ENCODE results near the gene PCSK2. TPM values are rescaled to one million over a fixed set of nuclear protein-coding genes. Genes with fewer than 3 reads are reported as not detected.

The PCSK2 gene
- total and polyA plus RNA-seq, 12 donors: 0.32 to 47.6 (median 5.3) TPM

GRCh38 chr20:17518339-17519052 lies 291.7 kb downstream of the PCSK2 start:
- TF ChIP-seq CTCF (IDR thresholded peaks at IDR 0.05) (no peak), POLR2A (IDR thresholded peaks at IDR 0.05) (no peak)
- WGBS, 4 donors: 75 to 79% (median 76%) methylated on average over 14 of the region's 14 CpGs
- H3K36me3 ChIP-seq (replicated peaks in 1 of 2): no peaks in the 10 kb centered on the region
- no peaks in the 10 kb centered on the region for H3K9me3 ChIP-seq (replicated peaks in 1 of 3)
- intact Hi-C loops (cut with DNase I): no loop called here
- DNase-seq: peak in 5 of 7 donors; percentile 44 to 76 (median 58)
- no peak overlapping the region for H3K27ac ChIP-seq
- no peaks in the 10 kb centered on the region for H3K4me1 ChIP-seq (replicated peaks in 1 of 2)
- H3K4me3 ChIP-seq: no peak overlapping the region
- H3K27me3 ChIP-seq: no peaks in the 10 kb centered on the region

- no peaks in the 10 kb centered on the region for H3K9me3 ChIP-seq (replicated peaks in 1 of 3)
- no peaks in the 10 kb centered on the region for H3K4me1 ChIP-seq (replicated peaks in 1 of 2)
- DNase-seq: no peak
- H3K27ac ChIP-seq: no peak overlapping the region
- H3K36me3 ChIP-seq (replicated peaks in 1 of 2): no peaks in the 10 kb centered on the region
- no peaks in the 10 kb centered on the region for H3K27me3 ChIP-seq
- 80 to 90% (median 86%) methylated on average over 7 of the region's 7 CpGs for WGBS, 4 donors
- intact Hi-C loops (cut with DNase I): no loop called here
- no peak overlapping the region for H3K4me3 ChIP-seq
- TF ChIP-seq POLR2A (IDR thresholded peaks at IDR 0.05) (no peak), CTCF (IDR thresholded peaks at IDR 0.05) (no peak)
These were observed 292.9 kb downstream of the PCSK2 start for GRCh38 chr20:17519606-17520285.

- TF ChIP-seq CTCF (IDR thresholded peaks at IDR 0.05) (no peak), POLR2A (IDR thresholded peaks at IDR 0.05) (no peak)
- no peak overlapping the region for H3K27ac ChIP-seq
- H3K27me3 ChIP-seq: no peaks in the 10 kb centered on the region
- no peaks in the 10 kb centered on the region for H3K9me3 ChIP-seq (replicated peaks in 1 of 3)
- no peak for DNase-seq
- intact Hi-C loops (cut with DNase I): no loop called here
- no peaks in the 10 kb centered on the region for H3K36me3 ChIP-seq (replicated peaks in 1 of 2)
- 53 to 54% (median 53%) methylated on average over 3 of the region's 3 CpGs for WGBS, 4 donors
- H3K4me1 ChIP-seq (replicated peaks in 1 of 2): no peaks in the 10 kb centered on the region
- no peak overlapping the region for H3K4me3 ChIP-seq
These were observed 293.7 kb downstream of the PCSK2 start for GRCh38 chr20:17520583-17520982.

- WGBS, 4 donors: 73 to 93% (median 77%) methylated on average over 3 of the region's 3 CpGs
- TF ChIP-seq CTCF (IDR thresholded peaks at IDR 0.05) (no peak), POLR2A (IDR thresholded peaks at IDR 0.05) (no peak)
These were observed 295.7 kb downstream of the PCSK2 start for GRCh38 chr20:17522528-17522927.

More at GRCh38 chr20:17522528-17522927, 295.7 kb downstream of the PCSK2 start:
- Histone ChIP-seq H3K27me3 (no peaks in the 10 kb centered on the region), H3K36me3 (replicated peaks in 1 of 2) (no peaks in the 10 kb centered on the region), H3K4me1 (replicated peaks in 1 of 2) (no peaks in the 10 kb centered on the region), H3K9me3 (replicated peaks in 1 of 3) (no peaks in the 10 kb centered on the region), H3K4me3 (no peak overlapping the region), H3K27ac (no peak overlapping the region)
- intact Hi-C loops (cut with DNase I): no loop called here
- DNase-seq: no peak
